Liver (tissue), 9 donors: ENCODE data around the gene SEPTIN8. TPM values are rescaled to one million over a fixed set of nuclear protein-coding genes. Genes with fewer than 3 reads are reported as not detected.

ENCODE experiments used
- DNase-seq: peaks from one replicate; pipeline ENCODE4 v3.0.0-alpha.2; 2017; ENCODE audit warnings: low spot score
- H3K27ac ChIP-seq, 2 donors: one replicate each; pipeline ENCODE4 v1.7.0; 2013; ENCODE audit warnings: inconsistent platforms in 2 of 2, low read length in 2 of 2, control low read depth in 1 of 2, low read depth in 1 of 2, mild to moderate bottlenecking in 1 of 2
- H3K27me3 ChIP-seq, 4 donors: one replicate each; pipeline versions ENCODE4 v1.6.1 to v1.7.0; 2013; ENCODE audit warnings: low read length in 3 of 4, inconsistent platforms in 1 of 4, mild to moderate bottlenecking in 1 of 4, moderate library complexity in 1 of 4; ENCODE audit not compliant: control insufficient read depth in 4 of 4, insufficient read depth in 4 of 4
- H3K36me3 ChIP-seq, 4 donors: one replicate each; pipeline versions ENCODE4 v1.6.1 to v1.7.0; 2013; ENCODE audit warnings: low read length in 3 of 4, mild to moderate bottlenecking in 3 of 4, low read depth in 1 of 4, moderate library complexity in 1 of 4; ENCODE audit not compliant: control insufficient read depth in 4 of 4, insufficient read depth in 3 of 4
- H3K4me1 ChIP-seq, 4 donors: one replicate each; pipeline versions ENCODE4 v1.6.1 to v1.7.0; 2013; ENCODE audit warnings: low read length in 3 of 4, mild to moderate bottlenecking in 3 of 4, moderate library complexity in 1 of 4; ENCODE audit not compliant: control insufficient read depth in 4 of 4, insufficient read depth in 4 of 4
- H3K4me3 ChIP-seq, 3 donors: one replicate each; pipeline versions ENCODE4 v1.6.1 to v1.7.0; 2013; ENCODE audit warnings: low read length in 3 of 3, control low read depth in 1 of 3, low read depth in 1 of 3, mild to moderate bottlenecking in 1 of 3
- H3K9ac ChIP-seq, 2 donors: one replicate each; pipeline ENCODE4 v1.7.0; 2013; ENCODE audit warnings: low read length in 2 of 2, mild to moderate bottlenecking in 2 of 2, moderate library complexity in 2 of 2, control low read depth in 1 of 2, low read depth in 1 of 2
- H3K9me3 ChIP-seq, 4 donors: one replicate each; pipeline versions ENCODE4 v1.6.1 to v1.7.0; 2013; ENCODE audit warnings: low read length in 3 of 4; ENCODE audit not compliant: control insufficient read depth in 4 of 4
- EGR1 ChIP-seq, 2 donors: IDR thresholded peaks; 2 replicates each; pipeline ENCODE4 v1.6.1; 2016 to 2018; ENCODE audit warnings: antibody characterized with exemption in 2 of 2, low read depth in 2 of 2
- FOXA1 ChIP-seq: IDR thresholded peaks from 2 replicates; pipeline ENCODE4 v1.6.1; 2016; ENCODE audit warnings: antibody characterized with exemption
- FOXA2 ChIP-seq: IDR thresholded peaks from 2 replicates; pipeline ENCODE4 v1.6.1; 2016; ENCODE audit warnings: antibody characterized with exemption
- GABPA ChIP-seq, 2 donors: IDR thresholded peaks in 1 of 2; conservative IDR thresholded peaks in 1 of 2; 2 replicates each; pipeline ENCODE4 v1.6.1; 2016; ENCODE audit warnings: antibody characterized with exemption in 2 of 2, mild to moderate bottlenecking in 1 of 2, moderate library complexity in 1 of 2
- HNF4A ChIP-seq, 2 donors: conservative IDR thresholded peaks; 2 replicates each; pipeline ENCODE4 v1.6.1; 2016; ENCODE audit warnings: antibody characterized with exemption in 2 of 2, mild to moderate bottlenecking in 2 of 2
- HNF4G ChIP-seq: IDR thresholded peaks from 2 replicates; pipeline ENCODE4 v1.6.1; 2016; ENCODE audit warnings: antibody characterized with exemption
- JUND ChIP-seq, 2 donors: IDR thresholded peaks; 2 replicates each; pipeline ENCODE4 v1.6.1; 2016; ENCODE audit warnings: antibody characterized with exemption in 2 of 2
- MAX ChIP-seq: IDR thresholded peaks from 2 replicates; pipeline ENCODE4 v1.6.1; 2016; ENCODE audit warnings: antibody characterized with exemption
- NR2F2 ChIP-seq: IDR thresholded peaks from 2 replicates; pipeline ENCODE4 v1.6.1; 2016; ENCODE audit warnings: antibody characterized with exemption
- RAD21 ChIP-seq, 2 donors: IDR thresholded peaks; 2 replicates each; pipeline ENCODE4 v1.6.1; 2016; ENCODE audit warnings: antibody characterized with exemption in 2 of 2, mild to moderate bottlenecking in 2 of 2
- RXRA ChIP-seq, 2 donors: IDR thresholded peaks; 2 replicates each; pipeline ENCODE4 v1.6.1; 2017 to 2018; ENCODE audit warnings: antibody characterized with exemption in 2 of 2, mild to moderate bottlenecking in 1 of 2
- SP1 ChIP-seq: IDR thresholded peaks from 2 replicates; pipeline ENCODE4 v1.6.1; 2018; ENCODE audit warnings: antibody characterized with exemption, mild to moderate bottlenecking
- TAF1 ChIP-seq: conservative IDR thresholded peaks from 2 replicates; pipeline ENCODE4 v1.6.1; 2016; ENCODE audit warnings: antibody characterized with exemption, mild to moderate bottlenecking
- YY1 ChIP-seq: IDR thresholded peaks from 2 replicates; pipeline ENCODE4 v1.6.1; 2016; ENCODE audit warnings: antibody characterized with exemption, mild to moderate bottlenecking
- WGBS: extraction: QIAGEN DNeasy Blood & Tissue Kit; methylation state at CpG from one replicate; pipeline ENCODE4 v1.1.7; 2013; 5-methylcytosine and 5-hydroxymethylcytosine counted together
- polyA plus RNA-seq, 2 donors: library from polyadenylated mRNA; stranded (reverse) in 1 of 2; unstranded in 1 of 2; fragments of 200-250 nt in 1 of 2; fragments of >200 nt in 1 of 2; fragmentation: Nextera tagmentation in 1 of 2; extraction: Ambion mirVana in 1 of 2; gene quantifications; one replicate each; pipeline versions ENCODE4 v1.2.1 to v1.2.3, GENCODE V29; 2013 to 2015
- total RNA-seq, 2 donors: library from RNA; depleted of rRNA; stranded (reverse); fragments of >200 nt; gene quantifications; one replicate each; pipeline ENCODE4 v1.2.3, GENCODE V29; 2014
- TF ChIP-seq, protein P1 (sequence below): IDR thresholded peaks from 2 replicates; pipeline ENCODE4 v1.6.1; 2016; ENCODE audit warnings: antibody characterized with exemption, mild to moderate bottlenecking
- TF ChIP-seq, protein P2 (sequence below): fragments of 150-350 bp; IDR thresholded peaks from 2 replicates; pipeline ENCODE4 v1.5.1; 2017; ENCODE audit warnings: improper control_type of control experiment, low read depth, low read length; ENCODE audit not compliant: missing input control
- TF ChIP-seq, protein P3 (sequence below): IDR thresholded peaks from 2 replicates; pipeline ENCODE4 v1.6.1; 2016; ENCODE audit warnings: antibody characterized with exemption
- TF ChIP-seq, protein P4 (sequence below): IDR thresholded peaks from 2 replicates; pipeline ENCODE4 v1.6.1; 2016; ENCODE audit warnings: antibody characterized with exemption
- donor health status: healthy.
- donor health status: healthy.
- donor health status: healthy.
- donor health status: healthy.
- donor health status: healthy.

The SEPTIN8 gene
- total and polyA plus RNA-seq, 4 donors, result 4.7 to 16.5 (median 9.8) TPM

GRCh38 chr5:132739232-132739631 is 37.8 kb downstream of the SEPTIN8 start:
- TF ChIP-seq YY1, result no peak
- TF ChIP-seq GABPA (IDR thresholded peaks at IDR 0.05 in 1 of 2, conservative IDR thresholded peaks at IDR 0.05 in 1 of 2), result no peak
- TF ChIP-seq RAD21 (IDR thresholded peaks at IDR 0.05), result no peak
- no peak for TF ChIP-seq FOXA2
- no peak for TF ChIP-seq RXRA (IDR thresholded peaks at IDR 0.05)
- TF ChIP-seq, protein P1, sequence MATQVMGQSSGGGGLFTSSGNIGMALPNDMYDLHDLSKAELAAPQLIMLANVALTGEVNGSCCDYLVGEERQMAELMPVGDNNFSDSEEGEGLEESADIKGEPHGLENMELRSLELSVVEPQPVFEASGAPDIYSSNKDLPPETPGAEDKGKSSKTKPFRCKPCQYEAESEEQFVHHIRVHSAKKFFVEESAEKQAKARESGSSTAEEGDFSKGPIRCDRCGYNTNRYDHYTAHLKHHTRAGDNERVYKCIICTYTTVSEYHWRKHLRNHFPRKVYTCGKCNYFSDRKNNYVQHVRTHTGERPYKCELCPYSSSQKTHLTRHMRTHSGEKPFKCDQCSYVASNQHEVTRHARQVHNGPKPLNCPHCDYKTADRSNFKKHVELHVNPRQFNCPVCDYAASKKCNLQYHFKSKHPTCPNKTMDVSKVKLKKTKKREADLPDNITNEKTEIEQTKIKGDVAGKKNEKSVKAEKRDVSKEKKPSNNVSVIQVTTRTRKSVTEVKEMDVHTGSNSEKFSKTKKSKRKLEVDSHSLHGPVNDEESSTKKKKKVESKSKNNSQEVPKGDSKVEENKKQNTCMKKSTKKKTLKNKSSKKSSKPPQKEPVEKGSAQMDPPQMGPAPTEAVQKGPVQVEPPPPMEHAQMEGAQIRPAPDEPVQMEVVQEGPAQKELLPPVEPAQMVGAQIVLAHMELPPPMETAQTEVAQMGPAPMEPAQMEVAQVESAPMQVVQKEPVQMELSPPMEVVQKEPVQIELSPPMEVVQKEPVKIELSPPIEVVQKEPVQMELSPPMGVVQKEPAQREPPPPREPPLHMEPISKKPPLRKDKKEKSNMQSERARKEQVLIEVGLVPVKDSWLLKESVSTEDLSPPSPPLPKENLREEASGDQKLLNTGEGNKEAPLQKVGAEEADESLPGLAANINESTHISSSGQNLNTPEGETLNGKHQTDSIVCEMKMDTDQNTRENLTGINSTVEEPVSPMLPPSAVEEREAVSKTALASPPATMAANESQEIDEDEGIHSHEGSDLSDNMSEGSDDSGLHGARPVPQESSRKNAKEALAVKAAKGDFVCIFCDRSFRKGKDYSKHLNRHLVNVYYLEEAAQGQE, result no peak
- Histone ChIP-seq H3K9ac (no peak overlapping the region), H3K36me3 (no peaks in the 10 kb centered on the region), H3K4me3 (no peak overlapping the region), H3K27me3 (no peaks in the 10 kb centered on the region), H3K9me3 (no peaks in the 10 kb centered on the region), H3K27ac (no peak overlapping the region), H3K4me1 (peaks cover 2 to 11% (median 7%) of the 10 kb centered on the region in 4 donors)
- 63% methylated on average over 1 of the region's 1 CpG for WGBS
- DNase-seq, result no peak

DNA sequence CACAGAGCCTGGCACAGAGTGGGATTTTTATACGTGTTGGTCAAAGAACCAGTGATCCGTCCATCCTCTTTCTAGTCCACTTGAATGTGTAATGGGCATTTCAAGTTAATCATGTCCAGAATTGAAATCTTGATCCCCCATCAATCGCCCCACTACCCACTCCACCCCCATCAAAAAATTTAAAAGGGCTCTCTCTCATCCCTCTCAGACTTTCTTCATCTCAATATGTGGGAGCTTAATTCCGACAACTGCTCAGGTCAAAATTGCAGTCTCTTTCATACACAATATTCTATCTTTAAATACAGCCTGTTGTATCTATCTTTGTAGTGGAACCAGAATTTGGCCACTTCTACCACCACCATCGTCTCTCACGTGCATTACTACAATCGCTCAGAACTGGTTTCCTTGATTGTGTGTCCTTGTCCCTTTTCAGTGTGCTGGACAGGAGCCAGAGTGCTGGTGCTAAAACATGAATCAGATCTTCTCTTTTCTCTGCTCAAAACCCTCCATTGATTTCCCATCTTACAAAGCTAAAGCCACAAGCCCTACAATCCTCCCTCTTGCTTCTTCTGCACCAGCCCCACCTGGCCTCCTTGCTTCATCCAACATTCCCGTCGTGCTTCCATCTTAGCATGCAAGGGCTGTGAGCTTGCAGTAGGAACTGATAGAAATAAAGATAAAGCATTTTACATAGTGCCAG is 38.9 kb downstream of the SEPTIN8 start:
- H3K36me3 ChIP-seq, result no peaks in the 10 kb centered on the region
- 73% methylated on average over 9 of the region's 9 CpGs for WGBS
- DNase-seq, result no peak
- no peak overlapping the region for H3K4me3 ChIP-seq
- TF ChIP-seq, protein P2, sequence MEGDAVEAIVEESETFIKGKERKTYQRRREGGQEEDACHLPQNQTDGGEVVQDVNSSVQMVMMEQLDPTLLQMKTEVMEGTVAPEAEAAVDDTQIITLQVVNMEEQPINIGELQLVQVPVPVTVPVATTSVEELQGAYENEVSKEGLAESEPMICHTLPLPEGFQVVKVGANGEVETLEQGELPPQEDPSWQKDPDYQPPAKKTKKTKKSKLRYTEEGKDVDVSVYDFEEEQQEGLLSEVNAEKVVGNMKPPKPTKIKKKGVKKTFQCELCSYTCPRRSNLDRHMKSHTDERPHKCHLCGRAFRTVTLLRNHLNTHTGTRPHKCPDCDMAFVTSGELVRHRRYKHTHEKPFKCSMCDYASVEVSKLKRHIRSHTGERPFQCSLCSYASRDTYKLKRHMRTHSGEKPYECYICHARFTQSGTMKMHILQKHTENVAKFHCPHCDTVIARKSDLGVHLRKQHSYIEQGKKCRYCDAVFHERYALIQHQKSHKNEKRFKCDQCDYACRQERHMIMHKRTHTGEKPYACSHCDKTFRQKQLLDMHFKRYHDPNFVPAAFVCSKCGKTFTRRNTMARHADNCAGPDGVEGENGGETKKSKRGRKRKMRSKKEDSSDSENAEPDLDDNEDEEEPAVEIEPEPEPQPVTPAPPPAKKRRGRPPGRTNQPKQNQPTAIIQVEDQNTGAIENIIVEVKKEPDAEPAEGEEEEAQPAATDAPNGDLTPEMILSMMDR, result no peak
- TF ChIP-seq HNF4G, result no peak
- TF ChIP-seq, protein P3, sequence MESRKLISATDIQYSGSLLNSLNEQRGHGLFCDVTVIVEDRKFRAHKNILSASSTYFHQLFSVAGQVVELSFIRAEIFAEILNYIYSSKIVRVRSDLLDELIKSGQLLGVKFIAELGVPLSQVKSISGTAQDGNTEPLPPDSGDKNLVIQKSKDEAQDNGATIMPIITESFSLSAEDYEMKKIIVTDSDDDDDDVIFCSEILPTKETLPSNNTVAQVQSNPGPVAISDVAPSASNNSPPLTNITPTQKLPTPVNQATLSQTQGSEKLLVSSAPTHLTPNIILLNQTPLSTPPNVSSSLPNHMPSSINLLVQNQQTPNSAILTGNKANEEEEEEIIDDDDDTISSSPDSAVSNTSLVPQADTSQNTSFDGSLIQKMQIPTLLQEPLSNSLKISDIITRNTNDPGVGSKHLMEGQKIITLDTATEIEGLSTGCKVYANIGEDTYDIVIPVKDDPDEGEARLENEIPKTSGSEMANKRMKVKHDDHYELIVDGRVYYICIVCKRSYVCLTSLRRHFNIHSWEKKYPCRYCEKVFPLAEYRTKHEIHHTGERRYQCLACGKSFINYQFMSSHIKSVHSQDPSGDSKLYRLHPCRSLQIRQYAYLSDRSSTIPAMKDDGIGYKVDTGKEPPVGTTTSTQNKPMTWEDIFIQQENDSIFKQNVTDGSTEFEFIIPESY, result no peak
- TF ChIP-seq EGR1 (IDR thresholded peaks at IDR 0.05; ENCODE audit: low read depth in 2 of 2), result no peak
- no peak for TF ChIP-seq TAF1
- TF ChIP-seq, protein P4, sequence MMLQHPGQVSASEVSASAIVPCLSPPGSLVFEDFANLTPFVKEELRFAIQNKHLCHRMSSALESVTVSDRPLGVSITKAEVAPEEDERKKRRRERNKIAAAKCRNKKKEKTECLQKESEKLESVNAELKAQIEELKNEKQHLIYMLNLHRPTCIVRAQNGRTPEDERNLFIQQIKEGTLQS, result no peak
- TF ChIP-seq FOXA1, result no peak
- TF ChIP-seq, protein P1, result no peak
- TF ChIP-seq GABPA (IDR thresholded peaks at IDR 0.05 in 1 of 2, conservative IDR thresholded peaks at IDR 0.05 in 1 of 2), result no peak
- TF ChIP-seq YY1, result no peak
- TF ChIP-seq RAD21 (IDR thresholded peaks at IDR 0.05), result no peak
- no peak for TF ChIP-seq HNF4A (conservative IDR thresholded peaks at IDR 0.05)
- no peak for TF ChIP-seq MAX
- TF ChIP-seq FOXA2, result no peak
- TF ChIP-seq RXRA (IDR thresholded peaks at IDR 0.05), result no peak
- TF ChIP-seq NR2F2, result no peak
- TF ChIP-seq SP1, result no peak
- no peak for TF ChIP-seq JUND (IDR thresholded peaks at IDR 0.05)
- no peak overlapping the region for H3K9ac ChIP-seq
- no peak overlapping the region for H3K27ac ChIP-seq
- no peaks in the 10 kb centered on the region for H3K9me3 ChIP-seq
- H3K4me1 ChIP-seq, result peaks cover 2 to 11% (median 7%) of the 10 kb centered on the region in 4 donors
- no peaks in the 10 kb centered on the region for H3K27me3 ChIP-seq
